ENCODE measurements around the gene TDRD5. TPM values are rescaled to one million over a fixed set of nuclear protein-coding genes. Genes with fewer than 3 reads are reported as not detected.

The TDRD5 gene
- polyA plus RNA-seq, 1 donor from 2014 or later = not detected

DNA sequence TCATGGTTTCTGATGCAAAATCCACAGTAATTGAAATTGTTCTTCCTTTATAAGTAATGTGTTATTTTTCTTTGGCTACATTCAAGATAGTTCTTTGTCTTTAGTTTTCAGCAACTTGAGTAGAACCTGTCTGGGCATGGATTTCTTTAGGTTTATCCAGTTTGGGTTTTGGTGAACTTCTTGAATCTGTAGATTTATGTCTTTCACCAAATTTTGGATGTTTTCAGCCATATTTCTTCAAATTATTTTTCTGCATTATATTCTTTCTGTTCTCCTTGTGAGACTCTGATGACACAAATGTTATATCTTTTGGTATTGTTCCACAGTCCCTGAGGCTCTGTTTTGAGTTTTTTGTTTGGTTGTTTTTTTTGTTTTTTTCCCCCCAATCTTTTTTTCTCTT, 69.4 kb downstream of the TDRD5 start:
- H3K9me3 ChIP-seq (ENCODE audit: low read length) = no peaks in the 10 kb centered on the region
- no peaks in the 10 kb centered on the region for H3K27me3 ChIP-seq (ENCODE audit: insufficient read depth, low read depth, low read length)
- no peak overlapping the region for H2AFZ ChIP-seq (ENCODE audit: low read depth, low read length)
- H3K4me3 ChIP-seq (ENCODE audit: low read length) = no peak overlapping the region
- H3K27ac ChIP-seq (ENCODE audit: low read length) = no peak overlapping the region
- H4K20me1 ChIP-seq (ENCODE audit: insufficient read depth) = no peaks in the 10 kb centered on the region
- H3K36me3 ChIP-seq (ENCODE audit: insufficient read depth, low read length) = no peaks in the 10 kb centered on the region
- no peaks in the 10 kb centered on the region for H3K79me2 ChIP-seq (replicated peaks; ENCODE audit: insufficient read depth, low read length)
- TF ChIP-seq, protein P1, sequence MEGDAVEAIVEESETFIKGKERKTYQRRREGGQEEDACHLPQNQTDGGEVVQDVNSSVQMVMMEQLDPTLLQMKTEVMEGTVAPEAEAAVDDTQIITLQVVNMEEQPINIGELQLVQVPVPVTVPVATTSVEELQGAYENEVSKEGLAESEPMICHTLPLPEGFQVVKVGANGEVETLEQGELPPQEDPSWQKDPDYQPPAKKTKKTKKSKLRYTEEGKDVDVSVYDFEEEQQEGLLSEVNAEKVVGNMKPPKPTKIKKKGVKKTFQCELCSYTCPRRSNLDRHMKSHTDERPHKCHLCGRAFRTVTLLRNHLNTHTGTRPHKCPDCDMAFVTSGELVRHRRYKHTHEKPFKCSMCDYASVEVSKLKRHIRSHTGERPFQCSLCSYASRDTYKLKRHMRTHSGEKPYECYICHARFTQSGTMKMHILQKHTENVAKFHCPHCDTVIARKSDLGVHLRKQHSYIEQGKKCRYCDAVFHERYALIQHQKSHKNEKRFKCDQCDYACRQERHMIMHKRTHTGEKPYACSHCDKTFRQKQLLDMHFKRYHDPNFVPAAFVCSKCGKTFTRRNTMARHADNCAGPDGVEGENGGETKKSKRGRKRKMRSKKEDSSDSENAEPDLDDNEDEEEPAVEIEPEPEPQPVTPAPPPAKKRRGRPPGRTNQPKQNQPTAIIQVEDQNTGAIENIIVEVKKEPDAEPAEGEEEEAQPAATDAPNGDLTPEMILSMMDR (IDR thresholded peaks at IDR 0.05; ENCODE audit: poor library complexity, severe bottlenecking) = no peak
- TF ChIP-seq, protein P2, sequence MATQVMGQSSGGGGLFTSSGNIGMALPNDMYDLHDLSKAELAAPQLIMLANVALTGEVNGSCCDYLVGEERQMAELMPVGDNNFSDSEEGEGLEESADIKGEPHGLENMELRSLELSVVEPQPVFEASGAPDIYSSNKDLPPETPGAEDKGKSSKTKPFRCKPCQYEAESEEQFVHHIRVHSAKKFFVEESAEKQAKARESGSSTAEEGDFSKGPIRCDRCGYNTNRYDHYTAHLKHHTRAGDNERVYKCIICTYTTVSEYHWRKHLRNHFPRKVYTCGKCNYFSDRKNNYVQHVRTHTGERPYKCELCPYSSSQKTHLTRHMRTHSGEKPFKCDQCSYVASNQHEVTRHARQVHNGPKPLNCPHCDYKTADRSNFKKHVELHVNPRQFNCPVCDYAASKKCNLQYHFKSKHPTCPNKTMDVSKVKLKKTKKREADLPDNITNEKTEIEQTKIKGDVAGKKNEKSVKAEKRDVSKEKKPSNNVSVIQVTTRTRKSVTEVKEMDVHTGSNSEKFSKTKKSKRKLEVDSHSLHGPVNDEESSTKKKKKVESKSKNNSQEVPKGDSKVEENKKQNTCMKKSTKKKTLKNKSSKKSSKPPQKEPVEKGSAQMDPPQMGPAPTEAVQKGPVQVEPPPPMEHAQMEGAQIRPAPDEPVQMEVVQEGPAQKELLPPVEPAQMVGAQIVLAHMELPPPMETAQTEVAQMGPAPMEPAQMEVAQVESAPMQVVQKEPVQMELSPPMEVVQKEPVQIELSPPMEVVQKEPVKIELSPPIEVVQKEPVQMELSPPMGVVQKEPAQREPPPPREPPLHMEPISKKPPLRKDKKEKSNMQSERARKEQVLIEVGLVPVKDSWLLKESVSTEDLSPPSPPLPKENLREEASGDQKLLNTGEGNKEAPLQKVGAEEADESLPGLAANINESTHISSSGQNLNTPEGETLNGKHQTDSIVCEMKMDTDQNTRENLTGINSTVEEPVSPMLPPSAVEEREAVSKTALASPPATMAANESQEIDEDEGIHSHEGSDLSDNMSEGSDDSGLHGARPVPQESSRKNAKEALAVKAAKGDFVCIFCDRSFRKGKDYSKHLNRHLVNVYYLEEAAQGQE (IDR thresholded peaks at IDR 0.05; ENCODE audit: borderline replicate concordance) = no peak
- no peak for TF ChIP-seq RAD21 (conservative IDR thresholded peaks at IDR 0.05)
- TF ChIP-seq EZH2 (IDR thresholded peaks at IDR 0.05; ENCODE audit: borderline replicate concordance, insufficient read depth, low read length, poor library complexity, severe bottlenecking) = no peak
- TF ChIP-seq EP300 (conservative IDR thresholded peaks at IDR 0.05; ENCODE audit: poor library complexity, severe bottlenecking) = no peak
- TF ChIP-seq POLR2AphosphoS5 (IDR thresholded peaks at IDR 0.05) = no peak
- TF ChIP-seq TAF1 (IDR thresholded peaks at IDR 0.05; ENCODE audit: low read depth) = no peak
- no peak for TF ChIP-seq SMC3 (conservative IDR thresholded peaks at IDR 0.05; ENCODE audit: poor library complexity)
- TF ChIP-seq MXI1 (conservative IDR thresholded peaks at IDR 0.05; ENCODE audit: poor library complexity, severe bottlenecking) = no peak
- no peak overlapping the region for H3K9ac ChIP-seq (ENCODE audit: low read length)
- H3K9me2 ChIP-seq (ENCODE audit: insufficient read depth, low read length) = no peaks in the 10 kb centered on the region
- H3K4me2 ChIP-seq (ENCODE audit: low read length) = no peak overlapping the region
- no peaks in the 10 kb centered on the region for H3F3A ChIP-seq (ENCODE audit: insufficient read depth, low read length, poor library complexity, severe bottlenecking)

DNA sequence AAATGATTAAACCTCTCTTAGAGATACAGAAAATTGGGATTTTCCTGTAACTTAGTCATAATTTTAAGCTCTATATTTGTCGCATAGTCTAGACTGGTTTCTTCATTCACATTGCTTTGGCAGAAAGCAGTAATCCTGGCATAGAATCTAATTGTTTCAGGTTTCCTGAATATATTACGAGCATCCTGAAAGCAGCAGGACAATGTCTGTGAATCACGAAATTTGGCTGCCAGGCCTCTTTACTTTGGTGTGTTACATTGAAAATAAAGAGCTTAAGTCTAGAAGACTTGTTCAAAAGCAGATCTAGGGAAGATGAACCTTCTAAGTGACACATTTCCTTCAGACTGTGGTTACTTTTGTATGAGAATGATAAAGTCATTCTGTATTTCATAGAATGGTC, 72.2 kb downstream of the TDRD5 start:
- Histone ChIP-seq H3K36me3 (ENCODE audit: insufficient read depth, low read length) (no peaks in the 10 kb centered on the region), H3K9ac (ENCODE audit: low read length) (no peak overlapping the region)
- no peak for TF ChIP-seq MXI1 (conservative IDR thresholded peaks at IDR 0.05; ENCODE audit: poor library complexity, severe bottlenecking)
- no peak for TF ChIP-seq TAF1 (IDR thresholded peaks at IDR 0.05; ENCODE audit: low read depth)
- no peak for TF ChIP-seq POLR2AphosphoS5 (IDR thresholded peaks at IDR 0.05)

DNA sequence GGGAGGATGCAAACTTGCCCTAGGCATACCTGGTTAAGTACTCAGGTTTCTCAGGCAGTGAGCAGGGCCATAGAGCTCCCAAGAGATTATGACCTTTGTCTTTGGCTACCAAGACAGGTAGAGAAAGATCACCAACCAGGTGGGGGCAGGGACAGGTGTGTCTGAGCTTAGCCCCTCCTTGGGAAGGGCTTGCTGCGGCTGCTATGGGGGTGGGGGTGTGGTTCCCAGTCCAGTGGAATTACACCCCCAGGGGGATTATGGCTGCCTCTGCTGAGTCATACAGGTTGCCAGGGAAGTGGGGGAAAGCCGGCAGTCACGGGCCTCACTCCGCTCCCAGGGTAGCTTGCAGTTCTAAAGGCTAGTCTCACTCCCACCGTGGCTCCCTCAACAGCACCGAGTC, 86.2 kb downstream of the TDRD5 start:
- Histone ChIP-seq H3F3A (ENCODE audit: insufficient read depth, low read length, poor library complexity, severe bottlenecking) (no peaks in the 10 kb centered on the region), H3K4me2 (ENCODE audit: low read length) (no peak overlapping the region), H3K79me2 (replicated peaks; ENCODE audit: insufficient read depth, low read length) (no peaks in the 10 kb centered on the region), H2AFZ (ENCODE audit: low read depth, low read length) (no peak overlapping the region), H3K9me3 (ENCODE audit: low read length) (no peaks in the 10 kb centered on the region), H3K9me2 (ENCODE audit: insufficient read depth, low read length) (no peaks in the 10 kb centered on the region), H3K36me3 (ENCODE audit: insufficient read depth, low read length) (no peaks in the 10 kb centered on the region), H4K20me1 (ENCODE audit: insufficient read depth) (no peaks in the 10 kb centered on the region), H3K27ac (ENCODE audit: low read length) (no peak overlapping the region), H3K4me3 (ENCODE audit: low read length) (no peak overlapping the region), H3K9ac (ENCODE audit: low read length) (no peak overlapping the region), H3K27me3 (ENCODE audit: insufficient read depth, low read depth, low read length) (no peaks in the 10 kb centered on the region)
- no peak for TF ChIP-seq RAD21 (conservative IDR thresholded peaks at IDR 0.05)
- no peak for TF ChIP-seq MXI1 (conservative IDR thresholded peaks at IDR 0.05; ENCODE audit: poor library complexity, severe bottlenecking)
- TF ChIP-seq, protein P1 (IDR thresholded peaks at IDR 0.05; ENCODE audit: poor library complexity, severe bottlenecking) = no peak
- TF ChIP-seq TAF1 (IDR thresholded peaks at IDR 0.05; ENCODE audit: low read depth) = no peak
- no peak for TF ChIP-seq POLR2AphosphoS5 (IDR thresholded peaks at IDR 0.05)
- TF ChIP-seq, protein P2 (IDR thresholded peaks at IDR 0.05; ENCODE audit: borderline replicate concordance) = no peak
- no peak for TF ChIP-seq SMC3 (conservative IDR thresholded peaks at IDR 0.05; ENCODE audit: poor library complexity)
- TF ChIP-seq EZH2 (IDR thresholded peaks at IDR 0.05; ENCODE audit: borderline replicate concordance, insufficient read depth, low read length, poor library complexity, severe bottlenecking) = no peak
- TF ChIP-seq EP300 (conservative IDR thresholded peaks at IDR 0.05; ENCODE audit: poor library complexity, severe bottlenecking) = no peak

More for the DNA sequence above, 72.2 kb downstream of the TDRD5 start:
- no peak overlapping the region for H2AFZ ChIP-seq (ENCODE audit: low read depth, low read length)
- no peaks in the 10 kb centered on the region for H4K20me1 ChIP-seq (ENCODE audit: insufficient read depth)
- no peak overlapping the region for H3K4me2 ChIP-seq (ENCODE audit: low read length)
- H3K79me2 ChIP-seq (replicated peaks; ENCODE audit: insufficient read depth, low read length) = no peaks in the 10 kb centered on the region
- H3K9me3 ChIP-seq (ENCODE audit: low read length) = no peaks in the 10 kb centered on the region
- H3K9me2 ChIP-seq (ENCODE audit: insufficient read depth, low read length) = no peaks in the 10 kb centered on the region
- no peaks in the 10 kb centered on the region for H3F3A ChIP-seq (ENCODE audit: insufficient read depth, low read length, poor library complexity, severe bottlenecking)
- H3K27ac ChIP-seq (ENCODE audit: low read length) = no peak overlapping the region
- H3K4me3 ChIP-seq (ENCODE audit: low read length) = no peak overlapping the region
- no peaks in the 10 kb centered on the region for H3K27me3 ChIP-seq (ENCODE audit: insufficient read depth, low read depth, low read length)
